K562 (cell line): ENCODE data around the gene RNF167. TPM values are rescaled to one million over a fixed set of nuclear protein-coding genes. Genes with fewer than 3 reads are reported as not detected.

ENCODE experiments used
- ADNP ChIP-seq: fragments of 200-800 bp; sonication (Bioruptor generic); IDR thresholded peaks from 2 replicates; pipeline ENCODE4 v1.6.1; 2016; ENCODE audit warnings: missing genetic modification characterization, missing compliant biosample characterization
- ARID1B ChIP-seq: fragments of 450-650 bp; IDR thresholded peaks from 2 replicates; pipeline ENCODE4 v1.6.1; 2016; ENCODE audit warnings: antibody characterized with exemption, mild to moderate bottlenecking, inconsistent platforms
- BRD4 ChIP-seq: fragments of 200-600 bp; sonication (generic); IDR thresholded peaks from 2 replicates; pipeline ENCODE4 v1.6.1; 2017; ENCODE audit warnings: inconsistent platforms
- CBX1 ChIP-seq: sonication (generic); IDR thresholded peaks from 2 replicates; pipeline ENCODE4 v1.6.1; 2016; ENCODE audit warnings: antibody characterized with exemption, low read depth, mild to moderate bottlenecking
- EP400 ChIP-seq: fragments of 450-650 bp; IDR thresholded peaks from 2 replicates; pipeline ENCODE4 v1.6.1; 2017; ENCODE audit warnings: antibody characterized with exemption, mild to moderate bottlenecking, moderate library complexity
- FOXJ2 ChIP-seq: fragments of 200-800 bp; sonication (Bioruptor generic); IDR thresholded peaks from 2 replicates; pipeline ENCODE4 v1.6.1; 2016; ENCODE audit warnings: missing genetic modification characterization, missing compliant biosample characterization
- FOXJ3 ChIP-seq: sonication (generic); formaldehyde crosslinking; IDR thresholded peaks from 2 replicates; pipeline ENCODE4 v1.4.0; 2020; ENCODE audit warnings: mild to moderate bottlenecking, missing genetic modification reagents
- GTF2E2 ChIP-seq: fragments of 200-800 bp; sonication (Bioruptor generic); IDR thresholded peaks from 2 replicates; pipeline ENCODE4 v1.6.1; 2016; ENCODE audit warnings: missing genetic modification characterization, missing compliant biosample characterization
- HIVEP1 ChIP-seq: fragments of 250-450 bp; sonication (Bioruptor Pico); IDR thresholded peaks from 2 replicates; pipeline ENCODE4 v1.4.0; 2020; ENCODE audit warnings: mild to moderate bottlenecking
- KAT7 ChIP-seq: sonication (generic); formaldehyde crosslinking; IDR thresholded peaks from 2 replicates; pipeline ENCODE4 v1.8.0; 2022; ENCODE audit warnings: missing genetic modification reagents, mild to moderate bottlenecking, borderline replicate concordance
- MBD2 ChIP-seq: sonication (generic); IDR thresholded peaks from 2 replicates; pipeline ENCODE4 v1.6.1; 2016; ENCODE audit warnings: low read depth, borderline replicate concordance
- PHF8 ChIP-seq: fragments of 200-600 bp; sonication (generic); IDR thresholded peaks from 2 replicates; pipeline ENCODE4 v1.6.1; 2012; ENCODE audit warnings: mixed run types, mild to moderate bottlenecking, inconsistent platforms, low read length, moderate library complexity, borderline replicate concordance
- RBM22 ChIP-seq: fragments of 200-400 bp; formaldehyde crosslinking; IDR thresholded peaks from 2 replicates; pipeline ENCODE4 v1.6.1; 2018; ENCODE audit warnings: low read length, low read depth; ENCODE audit not compliant: poor library complexity, severe bottlenecking
- TFAM ChIP-seq: fragments of 250-450 bp; sonication (Bioruptor Pico); conservative IDR thresholded peaks from 2 replicates; pipeline ENCODE4 v1.5.0; 2021; ENCODE audit warnings: mild to moderate bottlenecking, moderate library complexity
- YY1 ChIP-seq, 3 experiments: IDR thresholded peaks; 2 replicates each; pipeline ENCODE4 v1.6.1; 2011; ENCODE audit warnings: low read length in 2 of 3, mild to moderate bottlenecking in 2 of 3, moderate library complexity in 2 of 3, borderline replicate concordance in 1 of 3, control low read depth in 1 of 3, low read depth in 1 of 3; ENCODE audit not compliant: insufficient read depth in 3 of 3, insufficient replicate concordance in 2 of 3, control insufficient read depth in 1 of 3, insufficient read length in 1 of 3; ENCODE audit errors: extremely low read depth in 1 of 3
- ZBTB1 ChIP-seq: sonication (generic); formaldehyde crosslinking; IDR thresholded peaks from 2 replicates; pipeline ENCODE4 v1.8.1; 2023; ENCODE audit warnings: missing genetic modification reagents, low read depth, mild to moderate bottlenecking, borderline replicate concordance
- ZC3H4 ChIP-seq: sonication (generic); formaldehyde crosslinking; IDR thresholded peaks from 2 replicates; pipeline ENCODE4 v1.9.0; 2021; ENCODE audit warnings: missing genetic modification reagents, borderline replicate concordance
- ZEB2 ChIP-seq: fragments of 450-650 bp; IDR thresholded peaks from 2 replicates; pipeline ENCODE4 v1.6.1; 2016
- ZNF175 ChIP-seq: fragments of 200-800 bp; sonication (Bioruptor generic); IDR thresholded peaks from 2 replicates; pipeline ENCODE4 v1.6.1; 2016; ENCODE audit warnings: low read depth, mild to moderate bottlenecking, missing genetic modification characterization, missing compliant biosample characterization
- ZNF282 ChIP-seq: sonication (generic); formaldehyde crosslinking; IDR thresholded peaks from 2 replicates; pipeline ENCODE4 v1.8.1; 2023; ENCODE audit warnings: missing genetic modification reagents
- ZNF584 ChIP-seq: fragments of 200-800 bp; sonication (Bioruptor generic); IDR thresholded peaks from 2 replicates; pipeline ENCODE4 v1.6.1; 2016; ENCODE audit warnings: low read depth, mild to moderate bottlenecking, missing genetic modification characterization, missing compliant biosample characterization
- polyA plus RNA-seq, 8 experiments: library from polyadenylated mRNA; depleted of rRNA in 4 of 8; stranded (reverse) in 5 of 8; unstranded in 3 of 8; fragments of >200 nt; fragmentation: Nextera tagmentation in 2 of 8; fragmentation: Illumina TruSeq in 1 of 8; extraction: Ambion mirVana in 2 of 8; extraction: Trizol in 1 of 8; gene quantifications; 2 replicates each; pipeline versions ENCODE4 v1.2.1 to v1.2.3, GENCODE V29; 2011 to 2014; ENCODE audit warnings: inconsistent platforms in 1 of 8, missing spikeins in 1 of 8
- total RNA-seq, 7 experiments: library from RNA; depleted of rRNA in 6 of 7; stranded (reverse); fragments of >200 nt in 6 of 7; fragmentation: Illumina TruSeq in 2 of 7; extraction: Trizol in 2 of 7; gene quantifications; 2 replicates each; pipeline versions ENCODE4 v1.2.1 to v1.2.3, GENCODE V29; 2011 to 2021; ENCODE audit warnings: low replicate concordance in 1 of 7
- TF ChIP-seq, protein P1 (sequence below), 2 experiments: fragments of 450-650 bp; IDR thresholded peaks; 2 replicates each; pipeline ENCODE4 v1.6.1; 2016
- TF ChIP-seq, protein P2 (sequence below): fragments of 150-350 bp; IDR thresholded peaks from 2 replicates; pipeline ENCODE4 v1.6.1; 2014; ENCODE audit warnings: low read depth, mild to moderate bottlenecking, low read length, borderline replicate concordance

RNF167 gene
- total and polyA plus RNA-seq, 9 of the 15 experiments (the other 6 are each of a cell fraction or from before 2014, with no cell fraction given): 16.5 to 143 (median 45.5) TPM

DNA sequence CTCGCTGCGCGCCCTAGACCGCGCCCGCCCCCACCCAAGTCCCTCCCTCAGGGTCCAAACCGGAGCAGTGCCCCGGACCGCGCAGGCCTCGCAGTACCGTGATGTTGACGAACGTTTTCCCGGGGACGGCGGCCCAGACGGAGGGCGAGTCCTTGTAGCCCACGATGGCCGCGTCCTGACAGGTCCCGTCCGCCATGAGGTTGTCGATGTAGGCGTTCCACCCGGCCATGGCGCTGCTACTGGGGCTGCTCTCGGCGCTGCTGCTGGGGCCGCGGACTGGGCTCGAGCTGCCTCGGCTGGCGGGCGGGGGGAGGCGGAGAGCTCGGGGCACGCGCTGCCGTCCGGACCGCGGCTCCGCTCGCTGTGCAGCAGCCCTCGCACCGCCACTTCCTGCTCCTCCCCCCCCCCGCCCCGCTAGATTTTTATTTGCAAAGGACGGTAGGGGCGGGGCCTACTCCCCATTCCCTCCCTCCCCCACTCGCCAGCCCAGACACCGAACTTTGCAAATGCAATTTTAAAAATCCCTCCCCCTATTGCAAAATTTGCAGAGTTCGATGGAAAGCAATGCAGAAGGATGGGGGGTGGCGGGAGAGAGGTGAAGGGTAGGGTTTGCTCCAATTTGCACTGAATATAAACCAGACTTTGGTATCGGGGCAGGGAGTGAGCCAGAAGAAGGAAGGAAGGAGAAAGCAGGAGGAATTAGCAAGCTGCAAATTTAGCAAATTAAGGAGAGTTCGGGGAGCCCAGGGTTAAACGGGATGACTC, 8.3 kb downstream of the RNF167 start, which contains the start of gene PFN1 (continued):
- TF ChIP-seq ZBTB1 (CRISPR knock-in tag): no peak
- peak; percentile 48; the same call in 1 of the 2 replicates for TF ChIP-seq EP400
- no peak for TF ChIP-seq ZEB2
- TF ChIP-seq ZNF282: no peak
- TF ChIP-seq HIVEP1: no peak
- no peak for TF ChIP-seq KAT7 (CRISPR knock-in tag)
- no peak for TF ChIP-seq FOXJ3 (CRISPR knock-in tag)
- peak; percentile 50; the same call in 1 of the 2 replicates for TF ChIP-seq MBD2
- 0 out of 2 replicates have a peak, but pooled peaks have one; percentile 31 for TF ChIP-seq BRD4
- TF ChIP-seq ZNF584 (CRISPR knock-in tag): 0 out of 2 replicates have a peak, but pooled peaks have one; percentile 10
- peak; percentile 85; the same call in 1 of the 2 replicates for TF ChIP-seq GTF2E2
- no peak for TF ChIP-seq ZNF175 (CRISPR knock-in tag)
- peak in 1 of 3 experiments; percentile 55 for TF ChIP-seq YY1 (IDR thresholded peaks at IDR 0.05; ENCODE audit: borderline replicate concordance in 1 of 3, control insufficient read depth in 1 of 3, extremely low read depth in 1 of 3, insufficient read depth in 3 of 3, insufficient read length in 1 of 3, insufficient replicate concordance in 2 of 3, low read depth in 1 of 3, low read length in 2 of 3)
- peak; percentile 66; the same call in 1 of the 2 replicates for TF ChIP-seq CBX1
- TF ChIP-seq, protein P1, sequence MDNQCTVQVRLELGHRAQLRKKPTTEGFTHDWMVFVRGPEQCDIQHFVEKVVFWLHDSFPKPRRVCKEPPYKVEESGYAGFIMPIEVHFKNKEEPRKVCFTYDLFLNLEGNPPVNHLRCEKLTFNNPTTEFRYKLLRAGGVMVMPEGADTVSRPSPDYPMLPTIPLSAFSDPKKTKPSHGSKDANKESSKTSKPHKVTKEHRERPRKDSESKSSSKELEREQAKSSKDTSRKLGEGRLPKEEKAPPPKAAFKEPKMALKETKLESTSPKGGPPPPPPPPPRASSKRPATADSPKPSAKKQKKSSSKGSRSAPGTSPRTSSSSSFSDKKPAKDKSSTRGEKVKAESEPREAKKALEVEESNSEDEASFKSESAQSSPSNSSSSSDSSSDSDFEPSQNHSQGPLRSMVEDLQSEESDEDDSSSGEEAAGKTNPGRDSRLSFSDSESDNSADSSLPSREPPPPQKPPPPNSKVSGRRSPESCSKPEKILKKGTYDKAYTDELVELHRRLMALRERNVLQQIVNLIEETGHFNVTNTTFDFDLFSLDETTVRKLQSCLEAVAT (IDR thresholded peaks at IDR 0.05): peak; percentile 14 to 37; a peak in 2 of 4 replicates
- no peak for TF ChIP-seq ZC3H4
- TF ChIP-seq PHF8: peak; percentile 71
- peak; percentile 56; the same call in 1 of the 2 replicates for TF ChIP-seq ARID1B
- TF ChIP-seq, protein P2, sequence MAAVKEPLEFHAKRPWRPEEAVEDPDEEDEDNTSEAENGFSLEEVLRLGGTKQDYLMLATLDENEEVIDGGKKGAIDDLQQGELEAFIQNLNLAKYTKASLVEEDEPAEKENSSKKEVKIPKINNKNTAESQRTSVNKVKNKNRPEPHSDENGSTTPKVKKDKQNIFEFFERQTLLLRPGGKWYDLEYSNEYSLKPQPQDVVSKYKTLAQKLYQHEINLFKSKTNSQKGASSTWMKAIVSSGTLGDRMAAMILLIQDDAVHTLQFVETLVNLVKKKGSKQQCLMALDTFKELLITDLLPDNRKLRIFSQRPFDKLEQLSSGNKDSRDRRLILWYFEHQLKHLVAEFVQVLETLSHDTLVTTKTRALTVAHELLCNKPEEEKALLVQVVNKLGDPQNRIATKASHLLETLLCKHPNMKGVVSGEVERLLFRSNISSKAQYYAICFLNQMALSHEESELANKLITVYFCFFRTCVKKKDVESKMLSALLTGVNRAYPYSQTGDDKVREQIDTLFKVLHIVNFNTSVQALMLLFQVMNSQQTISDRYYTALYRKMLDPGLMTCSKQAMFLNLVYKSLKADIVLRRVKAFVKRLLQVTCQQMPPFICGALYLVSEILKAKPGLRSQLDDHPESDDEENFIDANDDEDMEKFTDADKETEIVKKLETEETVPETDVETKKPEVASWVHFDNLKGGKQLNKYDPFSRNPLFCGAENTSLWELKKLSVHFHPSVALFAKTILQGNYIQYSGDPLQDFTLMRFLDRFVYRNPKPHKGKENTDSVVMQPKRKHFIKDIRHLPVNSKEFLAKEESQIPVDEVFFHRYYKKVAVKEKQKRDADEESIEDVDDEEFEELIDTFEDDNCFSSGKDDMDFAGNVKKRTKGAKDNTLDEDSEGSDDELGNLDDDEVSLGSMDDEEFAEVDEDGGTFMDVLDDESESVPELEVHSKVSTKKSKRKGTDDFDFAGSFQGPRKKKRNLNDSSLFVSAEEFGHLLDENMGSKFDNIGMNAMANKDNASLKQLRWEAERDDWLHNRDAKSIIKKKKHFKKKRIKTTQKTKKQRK: no peak
- TF ChIP-seq FOXJ2: no peak
- TF ChIP-seq TFAM (CRISPR knock-in tag): no peak
- no peak for TF ChIP-seq ADNP (tag)
- peak; percentile 60 for TF ChIP-seq RBM22
